B cell (primary cell): ENCODE results near the gene KAZN.

Experiments
- EZH2 ChIP-seq: IDR thresholded peaks from 2 replicates; pipeline ENCODE4 v1.6.1; 2012; ENCODE audit warnings: borderline replicate concordance, low read depth, mild to moderate bottlenecking, moderate library complexity, low read length; ENCODE audit not compliant: insufficient read depth, poor library complexity, severe bottlenecking
- TF ChIP-seq, protein P1 (sequence below): fragments of 200-600 bp; IDR thresholded peaks from one replicate; pipeline ENCODE4 v1.8.0; 2022; ENCODE audit warnings: antibody characterized with exemption, mild to moderate bottlenecking

DNA sequence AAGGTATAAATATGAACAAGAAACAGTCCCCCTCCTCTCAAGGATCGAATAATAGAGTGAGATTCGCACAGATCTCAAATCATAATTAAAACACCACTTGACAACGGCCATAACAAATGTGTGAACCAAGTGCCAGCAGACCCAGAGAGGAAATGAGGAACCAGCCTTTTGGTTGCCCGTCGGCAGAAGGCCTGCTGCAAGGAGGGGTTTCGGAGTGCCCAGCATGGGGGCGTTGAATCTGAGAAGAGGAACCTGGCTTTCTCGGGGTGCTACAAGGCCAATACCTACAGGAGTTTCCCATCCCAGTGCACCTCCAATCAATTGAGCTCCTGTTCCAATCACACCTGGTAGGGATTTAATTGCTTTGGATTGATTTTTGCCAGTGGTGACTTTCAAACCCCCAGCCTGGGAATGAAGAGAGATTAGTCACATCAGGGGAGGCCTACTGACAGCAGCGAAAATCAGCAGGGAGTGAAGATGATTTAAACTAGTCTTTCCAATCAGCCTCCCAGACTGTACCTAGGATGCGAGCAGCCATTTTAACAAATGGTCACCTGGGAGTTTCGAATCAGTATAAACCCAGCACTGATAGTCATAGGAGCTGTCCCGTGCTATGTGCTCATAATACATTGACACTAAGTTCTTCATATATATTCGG, 263.8 kb downstream of the KAZN start:
- TF ChIP-seq EZH2: no peak
- TF ChIP-seq, protein P1, sequence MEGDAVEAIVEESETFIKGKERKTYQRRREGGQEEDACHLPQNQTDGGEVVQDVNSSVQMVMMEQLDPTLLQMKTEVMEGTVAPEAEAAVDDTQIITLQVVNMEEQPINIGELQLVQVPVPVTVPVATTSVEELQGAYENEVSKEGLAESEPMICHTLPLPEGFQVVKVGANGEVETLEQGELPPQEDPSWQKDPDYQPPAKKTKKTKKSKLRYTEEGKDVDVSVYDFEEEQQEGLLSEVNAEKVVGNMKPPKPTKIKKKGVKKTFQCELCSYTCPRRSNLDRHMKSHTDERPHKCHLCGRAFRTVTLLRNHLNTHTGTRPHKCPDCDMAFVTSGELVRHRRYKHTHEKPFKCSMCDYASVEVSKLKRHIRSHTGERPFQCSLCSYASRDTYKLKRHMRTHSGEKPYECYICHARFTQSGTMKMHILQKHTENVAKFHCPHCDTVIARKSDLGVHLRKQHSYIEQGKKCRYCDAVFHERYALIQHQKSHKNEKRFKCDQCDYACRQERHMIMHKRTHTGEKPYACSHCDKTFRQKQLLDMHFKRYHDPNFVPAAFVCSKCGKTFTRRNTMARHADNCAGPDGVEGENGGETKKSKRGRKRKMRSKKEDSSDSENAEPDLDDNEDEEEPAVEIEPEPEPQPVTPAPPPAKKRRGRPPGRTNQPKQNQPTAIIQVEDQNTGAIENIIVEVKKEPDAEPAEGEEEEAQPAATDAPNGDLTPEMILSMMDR: no peak
